Cardiac atrium fibroblast (primary cell): ENCODE data around the gene CHRNA5. TPM values are rescaled to one million over a fixed set of nuclear protein-coding genes. Genes with fewer than 3 reads are reported as not detected.

ENCODE experiments used
- total RNA-seq: library from RNA; depleted of rRNA; stranded (reverse); fragments of >200 nt; gene quantifications from 2 replicates; pipeline ENCODE4 v1.2.3, GENCODE V29; 2015

CHRNA5 gene
- total RNA-seq = 0.49 TPM in 1 of 2 replicates, not detected in the other

GRCh38 chr15:78565097-78565950, at the start of gene CHRNA5:
TSS of gene CHRNA5 (plus strand) at chr15:78565520. CDS start at chr15:78565720, 200 bp downstream.

GRCh38 chr15:78540141-78540870, 25.0 kb upstream of the CHRNA5 start, which contains the start of gene PSMA4:
TSS of gene PSMA4 (plus strand) at chr15:78540444. CDS start at chr15:78541928, 1,484 bp downstream.

GRCh38 chr15:78620527-78621421, 55.5 kb downstream of the CHRNA5 start, which contains the start of gene CHRNA3:
TSS of gene CHRNA3 (minus strand) at chr15:78620996. CDS start at chr15:78620794, 202 bp downstream.

GRCh38 chr15:78641102-78641748, 75.9 kb downstream of the CHRNA5 start, which contains the start of gene CHRNB4:
TSS of gene CHRNB4 (minus strand) at chr15:78641210. CDS start at chr15:78641133, 77 bp downstream.

Other genes with a start within 250 kb of the CHRNA5 start
- gene CRABP1, start 225.2 kb upstream of the CHRNA5 start, total RNA-seq = not detected in 2 replicates
- 11.2 and 28.2 TPM in 2 replicates for gene IREB2, start 127.3 kb upstream of the CHRNA5 start, total RNA-seq
- 1.6 and 1.8 TPM in 2 replicates for gene HYKK, start 57.9 kb upstream of the CHRNA5 start, total RNA-seq
- 109 and 183 TPM in 2 replicates for gene PSMA4, start 25.1 kb upstream of the CHRNA5 start, total RNA-seq
- not detected in 2 replicates for gene CHRNA3, start 55.5 kb downstream of the CHRNA5 start, total RNA-seq
- not detected in 2 replicates for gene CHRNB4, start 75.7 kb downstream of the CHRNA5 start, total RNA-seq
- 16.8 and 19.9 TPM in 2 replicates for gene ADAMTS7, start 245.9 kb downstream of the CHRNA5 start, total RNA-seq